IMR-90 (cell line): ENCODE measurements around the gene NEK8. TPM values are rescaled to one million over a fixed set of nuclear protein-coding genes. Genes with fewer than 3 reads are reported as not detected.
A peak's percentile ranks its signal among the peaks of the same experiment; 100 is the strongest.

Experiments
- ATAC-seq: fragments of 200-7000 bp; cut with Tn5 transposase; 2 replicates; pipeline ENCODE4 v1.9.1; 2020; ENCODE audit warnings: low read depth, mild to moderate bottlenecking, moderate library complexity
- BruUV-seq: library from RNA; stranded (reverse); fragments of 400-500 nt; replicated peaks from 2 replicates; lab custom pipeline; 2021; lab: Mats Ljungman, UMichigan
- CTCF ChIA-PET: fragments of 300-600 bp; formaldehyde crosslinking; extraction: SDS; loops from one replicate; lab custom pipeline; 2021; ENCODE audit warnings: antibody characterized with exemption; lab: Yijun Ruan, JAX
- POLR2A ChIA-PET: fragments of 300-600 bp; sonication (Branson Sonifier 250); formaldehyde crosslinking; loops from one replicate; lab custom pipeline; 2022; ENCODE audit warnings: antibody characterized with exemption; ENCODE audit not compliant: unreplicated experiment; lab: Charles Lee
- DNase-seq: peaks from one replicate; pipeline ENCODE4 v3.0.0; 2013
- H2AFZ ChIP-seq: replicated peaks from 2 replicates; pipeline ENCODE3; 2013; ENCODE audit warnings: low read length, mild to moderate bottlenecking; ENCODE audit not compliant: poor library complexity
- H2AK5ac ChIP-seq: 2 replicates; pipeline ENCODE4 v1.6.1; 2013; ENCODE audit warnings: low read depth, low read length, inconsistent platforms
- H2AK9ac ChIP-seq: replicated peaks from 2 replicates; pipeline ENCODE3; 2013; ENCODE audit warnings: mild to moderate bottlenecking, low read depth, low read length, moderate library complexity; ENCODE audit not compliant: poor library complexity
- H2BK120ac ChIP-seq: 2 replicates; pipeline ENCODE4 v1.6.1; 2013; ENCODE audit warnings: low read depth, low read length, inconsistent platforms
- H2BK15ac ChIP-seq: 3 replicates; pipeline ENCODE4 v1.6.1; 2013; ENCODE audit warnings: low read depth, low read length, inconsistent platforms
- H2BK20ac ChIP-seq: 2 replicates; pipeline ENCODE4 v1.6.1; 2013; ENCODE audit warnings: low read depth, mild to moderate bottlenecking, inconsistent platforms, low read length, moderate library complexity
- H2BK5ac ChIP-seq: 2 replicates; pipeline ENCODE4 v1.6.1; 2013; ENCODE audit warnings: mild to moderate bottlenecking, low read depth, low read length, inconsistent platforms; ENCODE audit not compliant: poor library complexity, severe bottlenecking
- H3K14ac ChIP-seq: replicated peaks from 2 replicates; pipeline ENCODE4 v1.6.1; 2013; ENCODE audit warnings: low read depth, low read length, inconsistent platforms
- H3K18ac ChIP-seq: 2 replicates; pipeline ENCODE4 v1.6.1; 2013; ENCODE audit warnings: low read depth, low read length, control low read depth
- H3K23ac ChIP-seq: 2 replicates; pipeline ENCODE4 v1.6.1; 2013; ENCODE audit warnings: low read depth, low read length, inconsistent platforms
- H3K27ac ChIP-seq: 2 replicates; pipeline ENCODE4 v1.5.1; 2013; ENCODE audit warnings: mild to moderate bottlenecking, control low read depth, low read length; ENCODE audit not compliant: insufficient read depth
- H3K27me3 ChIP-seq: 2 replicates; pipeline ENCODE4 v1.6.1; 2013; ENCODE audit warnings: low read length; ENCODE audit not compliant: control insufficient read depth, insufficient read depth
- H3K36me3 ChIP-seq: 2 replicates; pipeline ENCODE4 v1.6.1; 2013; ENCODE audit warnings: low read length, mixed read lengths; ENCODE audit not compliant: control insufficient read depth, insufficient read depth
- H3K4ac ChIP-seq: 2 replicates; pipeline ENCODE4 v1.6.1; 2013; ENCODE audit warnings: low read depth, low read length, inconsistent platforms
- H3K4me1 ChIP-seq: 2 replicates; pipeline ENCODE4 v1.6.1; 2013; ENCODE audit warnings: low read length, mixed read lengths; ENCODE audit not compliant: control insufficient read depth, insufficient read depth
- H3K4me2 ChIP-seq: 2 replicates; pipeline ENCODE4 v1.6.1; 2013; ENCODE audit warnings: low read depth, mild to moderate bottlenecking, control low read depth, low read length, moderate library complexity
- H3K4me3 ChIP-seq: 2 replicates; pipeline ENCODE4 v1.5.1; 2013; ENCODE audit warnings: low read depth, mild to moderate bottlenecking, control low read depth, low read length, moderate library complexity; ENCODE audit not compliant: insufficient read depth
- H3K56ac ChIP-seq: 2 replicates; pipeline ENCODE4 v1.6.1; 2013; ENCODE audit warnings: low read length, inconsistent platforms; ENCODE audit not compliant: insufficient read depth; ENCODE audit errors: extremely low read depth
- H3K79me1 ChIP-seq, 2 experiments: 2 replicates each; pipeline ENCODE4 v1.6.1; 2013; ENCODE audit warnings: low read length in 2 of 2, inconsistent platforms in 1 of 2, low read depth in 1 of 2
- H3K9ac ChIP-seq: 2 replicates; pipeline ENCODE4 v1.6.1; 2013; ENCODE audit warnings: low read depth, low read length, control low read depth
- H3K9me1 ChIP-seq: 2 replicates; pipeline ENCODE4 v1.6.1; 2013; ENCODE audit warnings: low read length, inconsistent platforms; ENCODE audit not compliant: insufficient read depth
- H3K9me3 ChIP-seq: 2 replicates; pipeline ENCODE4 v1.6.1; 2013; ENCODE audit warnings: low read length; ENCODE audit not compliant: control insufficient read depth, insufficient read depth
- H4K20me1 ChIP-seq: 2 replicates; pipeline ENCODE4 v1.6.1; 2013; ENCODE audit warnings: low read length, inconsistent platforms; ENCODE audit not compliant: insufficient read depth
- H4K5ac ChIP-seq: 2 replicates; pipeline ENCODE4 v1.6.1; 2013; ENCODE audit warnings: mild to moderate bottlenecking, low read depth, low read length, control low read depth
- H4K8ac ChIP-seq, 2 experiments: 2 replicates each; pipeline ENCODE4 v1.6.1; 2013; ENCODE audit warnings: low read depth in 2 of 2, low read length in 2 of 2, control low read depth in 1 of 2, inconsistent platforms in 1 of 2
- H4K91ac ChIP-seq: 2 replicates; pipeline ENCODE4 v1.6.1; 2013; ENCODE audit warnings: low read depth, low read length, inconsistent platforms; ENCODE audit not compliant: insufficient read depth
- MAFK ChIP-seq: IDR thresholded peaks from 2 replicates; pipeline ENCODE4 v1.6.1; 2012; ENCODE audit warnings: low read depth, low read length, improper control_type of control experiment
- POLR2A ChIP-seq: IDR thresholded peaks from 2 replicates; pipeline ENCODE4 v1.6.1; 2012; ENCODE audit warnings: mild to moderate bottlenecking, low read depth, low read length
- SMC3 ChIP-seq: fragments of 150-350 bp; IDR thresholded peaks from 2 replicates; pipeline ENCODE4 v1.6.1; 2016; ENCODE audit warnings: low read depth, mild to moderate bottlenecking, antibody characterized with exemption, low read length, moderate library complexity
- WGBS, 2 experiments: methylation state at CpG; one replicate each; pipeline versions ENCODE4 v1.1.5 to v1.1.7; 2013; ENCODE audit warnings: missing lambda C conversion rate in 2 of 2; ENCODE audit not compliant: insufficient read length in 1 of 2; ENCODE audit errors: extremely low coverage in 2 of 2; 5-methylcytosine and 5-hydroxymethylcytosine counted together
- dilution Hi-C: fragments of 300-500 bp; cut with HindIII; formaldehyde crosslinking; loops from one replicate; pipeline ENCODE4 v1.14.3; 2018; ENCODE audit warnings: low sequenced_read_pairs; ENCODE audit not compliant: unreplicated experiment
- in situ Hi-C: fragments of 300-500 bp; cut with MboI; formaldehyde crosslinking; loops from 3 replicates; pipeline ENCODE4 v1.14.3; 2019; ENCODE audit warnings: low sequenced_read_pairs, inconsistent platforms, mixed read lengths
- intact Hi-C: fragments of 100-400 bp; cut with micrococcal nuclease; formaldehyde crosslinking; loops from 2 replicates; pipeline ENCODE4 v1.10.0; 2022
- polyA plus RNA-seq, 3 experiments: library from polyadenylated mRNA; depleted of rRNA; stranded (reverse); fragments of >200 nt; gene quantifications; 2 replicates each; pipeline ENCODE4 v1.2.3, GENCODE V29; 2012; ENCODE audit warnings: low replicate concordance in 1 of 3
- total RNA-seq: library from RNA; depleted of rRNA; stranded (reverse); fragments of >200 nt; gene quantifications from 2 replicates; pipeline ENCODE4 v1.2.3, GENCODE V29; 2012

NEK8 gene
- total and polyA plus RNA-seq, 2 of the 4 experiments (the other 2 are of a cell fraction): 4.6 to 5.2 TPM

- Histone ChIP-seq H2BK15ac (no peak overlapping the region), H4K20me1 (peaks cover 68% of the 10 kb centered on the region), H2BK5ac (peak overlapping the region; percentile 96), H3K79me1 (peaks cover 12 to 64% of the 10 kb centered on the region in 2 experiments; a peak in 3 of 4 replicates), H2AK9ac (peak overlapping the region; percentile 99), H3K9me1 (peaks cover 17% of the 10 kb centered on the region; the same call in 1 of the 2 replicates), H3K4me3 (peak overlapping the region; percentile 100), H3K4me1 (peaks cover 16% of the 10 kb centered on the region), H3K56ac (no peak overlapping the region; the same call in 1 of the 2 replicates), H3K18ac (no peak overlapping the region), H3K27ac (peak overlapping the region; percentile 94), H3K36me3 (peaks cover 43% of the 10 kb centered on the region), H2AFZ (peak overlapping the region; percentile 13), H2BK20ac (no peak overlapping the region), H4K91ac (peak overlapping the region; percentile 66; the same call in 1 of the 2 replicates), H3K9ac (peak overlapping the region; percentile 99), H3K14ac (peak overlapping the region; percentile 89; the same call in 1 of the 2 replicates), H4K5ac (peak overlapping the region; percentile 3; the same call in 1 of the 2 replicates), H3K4ac (peak overlapping the region; percentile 78), H4K8ac (peak overlapping the region in 1 of 2 experiments; percentile 39; a peak in 1 of 4 replicates), H3K27me3 (no peaks in the 10 kb centered on the region), H2AK5ac (peak overlapping the region; percentile 97), H3K23ac (0 out of 2 replicates have a peak overlapping the region, but pooled peaks have one; percentile 75), H2BK120ac (no peak overlapping the region), H3K9me3 (no peaks in the 10 kb centered on the region), H3K4me2 (peak overlapping the region; percentile 87)
- intact Hi-C loops: no loop called here
- ChIA-PET POLR2A (interaction anchor here (1.1 to 1.2 kb wide), 2 partner anchors 17 to 19 kb away, joined by 3 read pairs; partner anchors contain the start of gene NEK8), CTCF (interaction anchor here (3.5 to 5.4 kb wide), 2 partner anchors 18 to 19 kb away, joined by 40 to 60 read pairs; partner anchors contain the start of genes NEK8 and TLCD1)
- DNase-seq (no peak), ATAC-seq (no peak)
- no TSS peak for BruUV-seq
- 74% methylated on average over 3 of the region's 4 CpGs; no CpG with 5 or more reads in 1 of the 2 experiments for WGBS, 2 experiments
- dilution Hi-C loops: no loop called here
- TF ChIP-seq MAFK (peak; percentile 80), POLR2A (0 out of 2 replicates have a peak, but pooled peaks have one; percentile 0), SMC3 (no peak)
- in situ Hi-C loops: no loop called here
These were observed 17.3 kb downstream of the NEK8 start for GRCh38 chr17:28745786-28746411.
